Measurements from ENCODE around the gene GPRC5C. TPM values are rescaled to one million over a fixed set of nuclear protein-coding genes. Genes with fewer than 3 reads are reported as not detected.

The GPRC5C gene
- total RNA-seq, 4 donors from 2014 or later = 12.6 to 23.6 (median 14.5) TPM

DNA sequence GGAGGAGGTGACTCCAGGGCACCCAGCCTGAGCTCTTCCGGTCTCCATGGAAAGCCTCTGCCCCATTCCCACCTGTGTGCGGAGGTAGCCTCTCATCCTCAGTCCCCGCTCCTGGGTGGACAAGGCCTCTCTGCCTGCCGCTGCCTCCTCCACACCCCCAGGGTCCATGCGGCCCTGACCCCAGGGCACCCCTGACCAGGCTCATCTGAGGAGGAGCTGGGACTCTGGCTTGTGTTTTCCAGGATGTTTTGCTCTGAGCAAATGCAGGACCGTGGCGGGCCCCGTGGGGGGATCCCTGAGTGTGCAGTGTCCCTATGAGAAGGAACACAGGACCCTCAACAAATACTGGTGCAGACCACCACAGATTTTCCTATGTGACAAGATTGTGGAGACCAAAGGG lies 41.4 kb downstream of the GPRC5C start:
- TF ChIP-seq EP300 (IDR thresholded peaks at IDR 0.05) (no peak), POLR2A (IDR thresholded peaks at IDR 0.05; ENCODE audit: low read depth) (no peak), POLR2AphosphoS5 (IDR thresholded peaks at IDR 0.05) (no peak)
- TF ChIP-seq, protein P1, sequence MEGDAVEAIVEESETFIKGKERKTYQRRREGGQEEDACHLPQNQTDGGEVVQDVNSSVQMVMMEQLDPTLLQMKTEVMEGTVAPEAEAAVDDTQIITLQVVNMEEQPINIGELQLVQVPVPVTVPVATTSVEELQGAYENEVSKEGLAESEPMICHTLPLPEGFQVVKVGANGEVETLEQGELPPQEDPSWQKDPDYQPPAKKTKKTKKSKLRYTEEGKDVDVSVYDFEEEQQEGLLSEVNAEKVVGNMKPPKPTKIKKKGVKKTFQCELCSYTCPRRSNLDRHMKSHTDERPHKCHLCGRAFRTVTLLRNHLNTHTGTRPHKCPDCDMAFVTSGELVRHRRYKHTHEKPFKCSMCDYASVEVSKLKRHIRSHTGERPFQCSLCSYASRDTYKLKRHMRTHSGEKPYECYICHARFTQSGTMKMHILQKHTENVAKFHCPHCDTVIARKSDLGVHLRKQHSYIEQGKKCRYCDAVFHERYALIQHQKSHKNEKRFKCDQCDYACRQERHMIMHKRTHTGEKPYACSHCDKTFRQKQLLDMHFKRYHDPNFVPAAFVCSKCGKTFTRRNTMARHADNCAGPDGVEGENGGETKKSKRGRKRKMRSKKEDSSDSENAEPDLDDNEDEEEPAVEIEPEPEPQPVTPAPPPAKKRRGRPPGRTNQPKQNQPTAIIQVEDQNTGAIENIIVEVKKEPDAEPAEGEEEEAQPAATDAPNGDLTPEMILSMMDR (IDR thresholded peaks at IDR 0.05) = no peak
- no peaks in the 10 kb centered on the region for H3K4me1 ChIP-seq
- WGBS = 93% methylated on average over 8 of the region's 8 CpGs
- no peak for DNase-seq (ENCODE audit: extremely low spot score)
- peaks cover 0 to 13% (median 6%) of the 10 kb centered on the region in 4 donors for H3K9me3 ChIP-seq
- no peak overlapping the region for H3K27ac ChIP-seq (replicated peaks in 1 of 4)
- intact Hi-C loops (cut with DNase I) = loop anchor here (10.0 kb wide), 1 partner anchor 62 kb away; the partner anchor contains the start of gene CD300LB
- H3K27me3 ChIP-seq = peaks cover 0 to 79% (median 3%) of the 10 kb centered on the region in 4 donors
- H3K4me3 ChIP-seq = no peak overlapping the region
- no peaks in the 10 kb centered on the region for H3K36me3 ChIP-seq

DNA sequence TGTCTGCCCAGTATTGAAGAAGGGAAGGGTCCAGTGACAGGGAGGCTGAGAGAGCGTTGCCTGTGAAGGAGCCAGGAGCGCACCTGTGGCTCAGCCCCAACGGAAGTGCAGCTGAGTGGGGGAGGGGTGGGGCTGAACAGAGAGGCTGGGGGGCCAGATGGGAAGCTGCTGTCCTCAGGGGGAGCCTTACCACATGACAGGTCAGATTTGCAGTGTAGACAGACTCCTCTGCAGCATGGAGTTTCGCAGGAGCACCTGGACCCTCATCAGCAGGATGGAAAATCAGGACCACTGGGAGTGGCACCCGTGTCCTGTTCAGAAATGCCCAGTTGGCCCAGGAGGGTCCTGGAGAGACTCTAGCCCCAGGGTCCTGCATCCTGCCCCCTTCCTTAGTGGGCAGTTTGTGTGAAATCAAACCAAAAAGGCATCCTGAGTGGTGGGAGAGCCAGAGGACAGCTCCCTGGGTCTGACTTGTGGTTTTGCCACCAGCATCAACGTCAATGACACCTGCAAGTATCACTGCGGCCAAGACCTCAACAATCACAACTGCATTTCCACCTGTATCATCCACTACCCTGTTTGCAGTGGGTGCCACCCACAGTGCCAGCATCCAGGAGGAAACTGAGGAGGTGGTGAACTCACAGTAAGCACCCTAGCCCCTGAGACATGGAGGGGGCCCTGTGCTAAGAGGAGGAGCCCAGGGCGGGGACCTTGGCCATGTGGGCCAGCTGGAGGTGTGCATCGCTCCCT lies 42.3 kb downstream of the GPRC5C start:
- DNase-seq (ENCODE audit: extremely low spot score) = no peak
- peaks cover 0 to 82% (median 3%) of the 10 kb centered on the region in 4 donors for H3K27me3 ChIP-seq
- 71% methylated on average over 8 of the region's 9 CpGs for WGBS

DNA sequence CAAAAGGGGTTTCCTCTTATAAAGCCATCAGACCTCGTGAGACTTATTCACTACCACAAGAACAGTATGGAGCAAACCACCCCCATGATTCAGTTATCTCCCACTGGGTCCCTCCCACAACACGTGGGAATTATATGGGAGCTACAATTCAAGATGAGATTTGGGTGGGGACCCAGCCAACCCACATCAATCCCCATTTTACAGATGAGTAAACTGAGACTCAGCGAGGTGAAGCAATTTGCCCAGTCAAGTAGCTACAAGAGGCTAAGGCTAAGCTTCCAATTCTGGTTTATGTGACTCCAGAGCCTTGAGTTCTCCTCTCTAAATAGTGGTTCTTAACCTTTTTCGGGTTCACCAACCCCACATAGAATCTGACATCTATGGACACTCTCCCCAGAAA lies 43.3 kb downstream of the GPRC5C start:
- no peak for DNase-seq (ENCODE audit: extremely low spot score)
- intact Hi-C loops (cut with DNase I) = loop anchor here (10.0 kb wide), 1 partner anchor 60 kb away; the partner anchor contains the start of gene CD300LB
- Histone ChIP-seq H3K36me3 (no peaks in the 10 kb centered on the region), H3K27ac (replicated peaks in 1 of 4) (no peak overlapping the region), H3K4me3 (no peak overlapping the region), H3K27me3 (peaks cover 0 to 83% (median 3%) of the 10 kb centered on the region in 4 donors), H3K4me1 (no peaks in the 10 kb centered on the region), H3K9me3 (peaks cover 0 to 13% (median 6%) of the 10 kb centered on the region in 4 donors)
- WGBS = 82% methylated on average over 4 of the region's 4 CpGs
- TF ChIP-seq EP300 (IDR thresholded peaks at IDR 0.05) (no peak), POLR2A (IDR thresholded peaks at IDR 0.05; ENCODE audit: low read depth) (no peak), POLR2AphosphoS5 (IDR thresholded peaks at IDR 0.05) (no peak)
- TF ChIP-seq, protein P1 (IDR thresholded peaks at IDR 0.05) = no peak

More for the DNA sequence above, 42.3 kb downstream of the GPRC5C start:
- TF ChIP-seq POLR2AphosphoS5 (IDR thresholded peaks at IDR 0.05) = no peak
- no peak for TF ChIP-seq POLR2A (IDR thresholded peaks at IDR 0.05; ENCODE audit: low read depth)
- no peak for TF ChIP-seq EP300 (IDR thresholded peaks at IDR 0.05)
- TF ChIP-seq, protein P1 (IDR thresholded peaks at IDR 0.05) = no peak
- intact Hi-C loops (cut with DNase I) = loop anchor here (10.0 kb wide), 1 partner anchor 61 kb away; the partner anchor contains the start of gene CD300LB
- Histone ChIP-seq H3K4me3 (no peak overlapping the region), H3K4me1 (no peaks in the 10 kb centered on the region), H3K9me3 (peaks cover 0 to 13% (median 6%) of the 10 kb centered on the region in 4 donors), H3K27ac (replicated peaks in 1 of 4) (no peak overlapping the region), H3K36me3 (no peaks in the 10 kb centered on the region)

DNA sequence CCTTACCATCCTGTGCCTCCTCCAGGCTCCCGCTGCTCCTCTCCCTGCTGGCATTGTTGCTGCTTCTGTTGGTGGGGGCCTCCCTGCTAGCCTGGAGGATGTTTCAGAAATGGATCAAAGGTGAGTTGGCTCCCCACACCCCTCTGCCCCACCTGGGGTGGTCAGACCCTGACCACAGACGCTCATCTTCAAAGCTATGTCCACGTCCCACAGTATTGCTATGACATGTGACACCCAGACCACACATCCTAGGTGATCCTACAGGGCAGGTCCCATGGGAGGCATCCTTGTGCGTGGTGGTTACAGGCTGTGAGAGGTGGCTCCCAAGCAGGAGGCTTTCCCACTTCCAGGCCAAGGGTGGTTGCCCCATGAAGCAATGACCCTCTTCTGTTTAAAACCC lies 45.5 kb downstream of the GPRC5C start:
- WGBS = 66% methylated on average over 4 of the region's 4 CpGs
- no peak for DNase-seq (ENCODE audit: extremely low spot score)
- peaks cover 0 to 13% (median 6%) of the 10 kb centered on the region in 4 donors for H3K9me3 ChIP-seq
- no peak overlapping the region for H3K4me3 ChIP-seq
- H3K36me3 ChIP-seq = no peaks in the 10 kb centered on the region
- TF ChIP-seq, protein P1 (IDR thresholded peaks at IDR 0.05) = no peak
- TF ChIP-seq POLR2AphosphoS5 (IDR thresholded peaks at IDR 0.05) = no peak
- TF ChIP-seq EP300 (IDR thresholded peaks at IDR 0.05) = no peak
- TF ChIP-seq POLR2A (IDR thresholded peaks at IDR 0.05; ENCODE audit: low read depth) = no peak
- H3K27me3 ChIP-seq = peaks cover 0 to 82% (median 1%) of the 10 kb centered on the region in 4 donors
- no peaks in the 10 kb centered on the region for H3K4me1 ChIP-seq
- no peak overlapping the region for H3K27ac ChIP-seq (replicated peaks in 1 of 4)
- intact Hi-C loops (cut with DNase I) = loop anchor here (10.0 kb wide), 1 partner anchor 57 kb away; the partner anchor contains the start of gene CD300LB

All from esophagus muscularis mucosa (tissue), 4 donors.